Measurements from ENCODE around the gene VPREB3.
A peak's percentile ranks its signal among the peaks of the same experiment; 100 is the strongest.

VPREB3 gene

GRCh38 chr22:23796461-23796860 lies 42.2 kb upstream of the VPREB3 start:
- TF ChIP-seq, protein P1, sequence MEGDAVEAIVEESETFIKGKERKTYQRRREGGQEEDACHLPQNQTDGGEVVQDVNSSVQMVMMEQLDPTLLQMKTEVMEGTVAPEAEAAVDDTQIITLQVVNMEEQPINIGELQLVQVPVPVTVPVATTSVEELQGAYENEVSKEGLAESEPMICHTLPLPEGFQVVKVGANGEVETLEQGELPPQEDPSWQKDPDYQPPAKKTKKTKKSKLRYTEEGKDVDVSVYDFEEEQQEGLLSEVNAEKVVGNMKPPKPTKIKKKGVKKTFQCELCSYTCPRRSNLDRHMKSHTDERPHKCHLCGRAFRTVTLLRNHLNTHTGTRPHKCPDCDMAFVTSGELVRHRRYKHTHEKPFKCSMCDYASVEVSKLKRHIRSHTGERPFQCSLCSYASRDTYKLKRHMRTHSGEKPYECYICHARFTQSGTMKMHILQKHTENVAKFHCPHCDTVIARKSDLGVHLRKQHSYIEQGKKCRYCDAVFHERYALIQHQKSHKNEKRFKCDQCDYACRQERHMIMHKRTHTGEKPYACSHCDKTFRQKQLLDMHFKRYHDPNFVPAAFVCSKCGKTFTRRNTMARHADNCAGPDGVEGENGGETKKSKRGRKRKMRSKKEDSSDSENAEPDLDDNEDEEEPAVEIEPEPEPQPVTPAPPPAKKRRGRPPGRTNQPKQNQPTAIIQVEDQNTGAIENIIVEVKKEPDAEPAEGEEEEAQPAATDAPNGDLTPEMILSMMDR (IDR thresholded peaks at IDR 0.05): no peak
- DNase-seq (ENCODE audit: low spot score): no peak
- no peak overlapping the region for H3K27ac ChIP-seq
- no peak overlapping the region for H3K4me3 ChIP-seq

DNA sequence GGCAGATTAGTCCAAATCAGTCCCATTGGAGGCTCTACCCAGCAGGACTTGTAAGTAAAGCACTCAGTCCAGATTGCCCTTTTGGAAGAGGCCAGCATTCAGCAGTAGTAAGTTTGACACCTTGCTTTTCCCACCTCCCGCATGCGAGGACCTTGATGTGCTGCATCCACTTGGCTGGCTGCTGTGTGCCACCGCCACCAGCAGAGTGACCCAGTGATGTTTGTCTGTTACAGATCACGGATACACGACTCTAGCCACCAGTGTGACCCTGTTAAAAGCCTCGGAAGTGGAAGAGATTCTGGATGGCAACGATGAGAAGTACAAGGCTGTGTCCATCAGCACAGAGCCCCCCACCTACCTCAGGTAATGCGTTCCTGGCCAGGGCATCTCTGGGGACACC lies 39.1 kb upstream of the VPREB3 start:
- TF ChIP-seq, protein P1 (IDR thresholded peaks at IDR 0.05): no peak
- no peak for DNase-seq (ENCODE audit: low spot score)
- Histone ChIP-seq H3K27ac (no peak overlapping the region), H3K4me3 (no peak overlapping the region)

- TF ChIP-seq, protein P1 (IDR thresholded peaks at IDR 0.05): no peak
- no peak overlapping the region for H3K4me3 ChIP-seq
- DNase-seq (ENCODE audit: low spot score): no peak
- H3K27ac ChIP-seq: no peak overlapping the region
Measured at GRCh38 chr22:23791738-23792645, 37.8 kb upstream of the VPREB3 start.

- DNase-seq (ENCODE audit: low spot score): peak; percentile 60
- Histone ChIP-seq H3K4me3 (no peak overlapping the region), H3K27ac (no peak overlapping the region)
- TF ChIP-seq, protein P1 (IDR thresholded peaks at IDR 0.05): no peak
Measured at GRCh38 chr22:23790819-23791737, 36.9 kb upstream of the VPREB3 start.

DNA sequence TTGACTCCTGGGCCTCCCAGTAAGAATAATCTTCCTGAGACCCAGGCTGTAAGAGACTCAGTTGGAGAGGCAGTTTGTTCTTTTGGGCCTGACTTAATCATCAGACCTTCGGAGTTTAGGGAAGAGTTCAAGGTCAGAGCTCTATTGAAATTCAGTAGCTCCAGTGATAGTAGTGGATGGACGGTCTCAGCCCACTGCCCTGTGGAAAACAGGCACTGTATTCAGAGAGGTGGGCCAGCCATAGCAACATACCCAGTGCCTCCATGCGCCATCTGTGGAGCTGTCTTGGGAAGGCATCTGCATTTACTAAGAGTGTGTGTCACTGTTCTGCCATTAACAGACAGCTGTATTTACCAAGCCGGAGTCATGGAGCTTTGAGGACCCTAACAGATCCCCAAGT lies 35.4 kb upstream of the VPREB3 start:
- Histone ChIP-seq H3K4me3 (no peak overlapping the region), H3K27ac (no peak overlapping the region)
- TF ChIP-seq, protein P1 (IDR thresholded peaks at IDR 0.05): no peak
- DNase-seq (ENCODE audit: low spot score): peak; percentile 55

GRCh38 chr22:23789121-23789520 lies 34.9 kb upstream of the VPREB3 start:
- Histone ChIP-seq H3K27ac (no peak overlapping the region), H3K4me3 (no peak overlapping the region)
- TF ChIP-seq, protein P1 (IDR thresholded peaks at IDR 0.05): no peak
- peak; percentile 41 for DNase-seq (ENCODE audit: low spot score)

All from coronary artery (tissue), 2 donors.